GM21515 (cell line): ENCODE results near the gene REV1.
"Not testable (repeated sequence)": the region's sequence is repeated elsewhere in the genome, so short reads cannot be mapped to it uniquely, and the experiment has no call there.

ENCODE experiments used
- ATAC-seq: cut with Tn5 transposase; IDR thresholded peaks from one replicate; pipeline ENCODE4 v1.9.1; 2021; ENCODE audit not compliant: unreplicated experiment

The REV1 gene

DNA sequence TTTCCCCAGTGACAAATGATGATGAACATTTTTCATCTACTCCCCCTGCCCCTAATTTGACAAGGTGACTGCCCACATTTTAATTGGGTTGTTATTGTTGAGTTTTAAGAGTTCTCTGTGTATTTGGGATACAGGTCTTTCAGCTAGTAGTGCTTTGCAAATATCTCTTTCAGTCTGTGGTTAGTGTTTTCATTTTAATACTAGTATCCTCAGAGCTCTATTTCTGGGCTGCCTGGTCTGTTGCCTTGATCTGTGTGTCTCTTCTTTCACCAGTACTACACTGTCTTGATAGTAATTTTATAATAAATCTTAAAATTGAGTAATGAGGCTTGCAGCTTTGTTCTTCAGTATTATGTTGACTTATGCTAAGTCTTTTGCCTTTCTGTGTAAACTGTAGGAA lies 133.0 kb downstream of the REV1 start:
- ATAC-seq = no peak

DNA sequence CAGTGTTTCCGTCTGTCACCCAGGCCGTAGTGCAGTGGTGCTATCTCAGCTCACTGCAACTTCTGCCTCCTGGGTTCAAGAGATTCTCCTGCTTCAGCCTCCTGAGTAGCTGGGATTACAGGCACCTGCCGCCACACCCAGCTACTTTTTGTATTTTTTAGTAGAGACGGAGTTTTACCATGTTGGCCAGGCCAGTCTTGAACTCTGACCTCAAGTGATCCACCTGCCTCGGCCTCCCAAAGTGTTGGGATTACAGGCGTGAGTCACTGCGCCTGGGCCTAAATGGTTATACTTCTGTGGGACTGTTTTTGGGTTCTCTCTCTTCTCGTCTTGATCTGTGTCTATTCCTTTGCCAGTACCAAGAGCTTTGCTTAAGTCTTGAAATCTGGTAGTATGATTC lies 135.0 kb downstream of the REV1 start:
- not testable (repeated sequence) for ATAC-seq

- ATAC-seq = no peak
Measured at GRCh38 chr2:99354070-99354469, 135.7 kb downstream of the REV1 start.
